Osteocyte (in vitro differentiated cells): Measurements from ENCODE around the gene SOX5. TPM values are rescaled to one million over a fixed set of nuclear protein-coding genes. Genes with fewer than 3 reads are reported as not detected.

Source experiments
- DNase-seq: peaks from one replicate; pipeline ENCODE4 v3.0.0; 2021; ENCODE audit warnings: mixed read lengths; ENCODE audit not compliant: unreplicated experiment; ENCODE audit errors: extremely low spot score
- H3K27ac Mint-ChIP-seq: one replicate; pipeline ENCODE4 v1.8.0; 2021; ENCODE audit warnings: mild to moderate bottlenecking, mixed read lengths; ENCODE audit not compliant: unreplicated experiment
- H3K27me3 Mint-ChIP-seq: one replicate; pipeline ENCODE4 v1.8.0; 2021; ENCODE audit warnings: mixed read lengths; ENCODE audit not compliant: unreplicated experiment
- H3K36me3 Mint-ChIP-seq: one replicate; pipeline ENCODE4 v1.8.0; 2021; ENCODE audit warnings: mixed read lengths; ENCODE audit not compliant: unreplicated experiment
- H3K4me1 Mint-ChIP-seq: one replicate; pipeline ENCODE4 v1.8.0; 2021; ENCODE audit warnings: mixed read lengths; ENCODE audit not compliant: unreplicated experiment
- H3K4me3 Mint-ChIP-seq: one replicate; pipeline ENCODE4 v1.8.0; 2021; ENCODE audit warnings: mild to moderate bottlenecking, moderate library complexity, mixed read lengths; ENCODE audit not compliant: unreplicated experiment
- H3K9me3 Mint-ChIP-seq: one replicate; pipeline ENCODE4 v1.8.0; 2021; ENCODE audit warnings: mixed read lengths; ENCODE audit not compliant: unreplicated experiment
- CTCF ChIP-seq: fragments of 200-600 bp; sonication (generic); IDR thresholded peaks from 2 replicates; pipeline ENCODE4 v1.5.0; 2021; ENCODE audit warnings: antibody characterized with exemption, mild to moderate bottlenecking, moderate library complexity
- total RNA-seq: library from RNA; stranded (reverse); gene quantifications from 2 replicates; pipeline ENCODE4 v1.2.1, GENCODE V29; 2021

SOX5 gene
- total RNA-seq, 1 donor from 2014 or later: 6.3 TPM

- Mint-ChIP-seq H3K4me1 (no peaks in the 10 kb centered on the region), H3K4me3 (no peak overlapping the region)
Measured at GRCh38 chr12:23757541-23757962, 191.9 kb downstream of the SOX5 start.

GRCh38 chr12:23756416-23756815, 193.1 kb downstream of the SOX5 start:
- no peak overlapping the region for H3K4me3 Mint-ChIP-seq
- TF ChIP-seq CTCF: no peak
- no peaks in the 10 kb centered on the region for H3K27me3 Mint-ChIP-seq
- H3K4me1 Mint-ChIP-seq: no peaks in the 10 kb centered on the region
- H3K27ac Mint-ChIP-seq: no peak overlapping the region
- no peaks in the 10 kb centered on the region for H3K36me3 Mint-ChIP-seq
- no peaks in the 10 kb centered on the region for H3K9me3 Mint-ChIP-seq
- DNase-seq: no peak

More at GRCh38 chr12:23757541-23757962, 191.9 kb downstream of the SOX5 start:
- Mint-ChIP-seq H3K27me3 (no peaks in the 10 kb centered on the region), H3K27ac (no peak overlapping the region), H3K9me3 (no peaks in the 10 kb centered on the region), H3K36me3 (no peaks in the 10 kb centered on the region)
- TF ChIP-seq CTCF: no peak
- no peak for DNase-seq

GRCh38 chr12:23753628-23754365, 195.7 kb downstream of the SOX5 start:
- DNase-seq: no peak
- no peak overlapping the region for H3K27ac Mint-ChIP-seq
- H3K36me3 Mint-ChIP-seq: no peaks in the 10 kb centered on the region
- no peak overlapping the region for H3K4me3 Mint-ChIP-seq
- H3K4me1 Mint-ChIP-seq: no peaks in the 10 kb centered on the region
- H3K27me3 Mint-ChIP-seq: no peaks in the 10 kb centered on the region
- TF ChIP-seq CTCF: no peak
- H3K9me3 Mint-ChIP-seq: no peaks in the 10 kb centered on the region

GRCh38 chr12:23752245-23752644, 197.2 kb downstream of the SOX5 start:
- Mint-ChIP-seq H3K9me3 (no peaks in the 10 kb centered on the region), H3K4me1 (no peaks in the 10 kb centered on the region)
- no peak for TF ChIP-seq CTCF

GRCh38 chr12:23751641-23752040, 197.8 kb downstream of the SOX5 start:
- no peak for TF ChIP-seq CTCF
- Mint-ChIP-seq H3K27ac (no peak overlapping the region), H3K9me3 (peaks cover 5% of the 10 kb centered on the region), H3K4me3 (no peak overlapping the region), H3K36me3 (no peaks in the 10 kb centered on the region), H3K27me3 (no peaks in the 10 kb centered on the region), H3K4me1 (no peaks in the 10 kb centered on the region)
- no peak for DNase-seq

More at GRCh38 chr12:23752245-23752644, 197.2 kb downstream of the SOX5 start:
- Mint-ChIP-seq H3K36me3 (no peaks in the 10 kb centered on the region), H3K4me3 (no peak overlapping the region), H3K27me3 (no peaks in the 10 kb centered on the region), H3K27ac (no peak overlapping the region)
- DNase-seq: no peak
